GM18511 (cell line): ENCODE results near the gene EME2.

ENCODE experiments used
- ATAC-seq: cut with Tn5 transposase; IDR thresholded peaks from one replicate; pipeline ENCODE4 v1.9.1; 2021; ENCODE audit warnings: mild to moderate bottlenecking, moderate library complexity; ENCODE audit not compliant: unreplicated experiment

Gene EME2

DNA sequence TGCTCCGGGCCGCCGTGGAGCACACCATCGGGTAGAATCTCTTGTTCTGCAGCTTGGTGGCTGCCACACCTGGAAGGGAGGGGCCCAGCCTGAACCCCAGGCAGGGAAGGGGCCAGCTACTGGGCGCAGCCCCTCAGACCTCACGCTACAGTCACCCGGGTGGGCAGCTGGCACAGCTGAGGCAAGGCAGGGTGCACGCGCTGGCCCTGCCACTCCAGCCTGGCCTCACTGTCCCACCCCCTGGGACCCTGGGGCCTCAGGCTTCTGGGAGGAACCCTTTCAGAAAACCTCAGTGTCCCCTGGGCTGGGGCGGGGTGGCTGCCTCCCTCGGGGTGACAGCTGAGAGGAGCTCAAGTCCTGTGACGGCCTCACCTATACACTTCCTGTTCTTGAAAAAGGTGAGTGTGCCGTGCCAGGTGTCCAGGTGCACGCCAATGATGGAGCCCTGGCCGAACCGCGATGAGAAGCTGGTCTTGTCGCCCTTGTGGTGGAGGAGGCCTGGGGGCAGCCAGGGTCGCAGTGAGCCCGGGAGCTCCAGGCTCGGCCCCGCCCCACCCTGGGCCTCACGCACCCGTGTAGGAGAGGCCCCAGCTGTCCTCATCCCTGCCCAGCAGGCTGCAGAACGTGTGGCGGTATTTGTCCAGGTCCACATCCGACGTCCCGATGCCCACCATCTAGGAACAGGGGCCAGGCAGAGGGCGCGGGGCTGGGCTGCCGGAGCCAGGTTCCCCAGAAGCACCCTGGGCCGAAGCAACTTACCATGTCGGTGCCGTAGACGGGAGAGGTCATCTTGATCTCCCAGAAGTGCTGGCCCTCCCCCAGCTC is 5.0 kb downstream of the EME2 start:
- ATAC-seq = no peak

DNA sequence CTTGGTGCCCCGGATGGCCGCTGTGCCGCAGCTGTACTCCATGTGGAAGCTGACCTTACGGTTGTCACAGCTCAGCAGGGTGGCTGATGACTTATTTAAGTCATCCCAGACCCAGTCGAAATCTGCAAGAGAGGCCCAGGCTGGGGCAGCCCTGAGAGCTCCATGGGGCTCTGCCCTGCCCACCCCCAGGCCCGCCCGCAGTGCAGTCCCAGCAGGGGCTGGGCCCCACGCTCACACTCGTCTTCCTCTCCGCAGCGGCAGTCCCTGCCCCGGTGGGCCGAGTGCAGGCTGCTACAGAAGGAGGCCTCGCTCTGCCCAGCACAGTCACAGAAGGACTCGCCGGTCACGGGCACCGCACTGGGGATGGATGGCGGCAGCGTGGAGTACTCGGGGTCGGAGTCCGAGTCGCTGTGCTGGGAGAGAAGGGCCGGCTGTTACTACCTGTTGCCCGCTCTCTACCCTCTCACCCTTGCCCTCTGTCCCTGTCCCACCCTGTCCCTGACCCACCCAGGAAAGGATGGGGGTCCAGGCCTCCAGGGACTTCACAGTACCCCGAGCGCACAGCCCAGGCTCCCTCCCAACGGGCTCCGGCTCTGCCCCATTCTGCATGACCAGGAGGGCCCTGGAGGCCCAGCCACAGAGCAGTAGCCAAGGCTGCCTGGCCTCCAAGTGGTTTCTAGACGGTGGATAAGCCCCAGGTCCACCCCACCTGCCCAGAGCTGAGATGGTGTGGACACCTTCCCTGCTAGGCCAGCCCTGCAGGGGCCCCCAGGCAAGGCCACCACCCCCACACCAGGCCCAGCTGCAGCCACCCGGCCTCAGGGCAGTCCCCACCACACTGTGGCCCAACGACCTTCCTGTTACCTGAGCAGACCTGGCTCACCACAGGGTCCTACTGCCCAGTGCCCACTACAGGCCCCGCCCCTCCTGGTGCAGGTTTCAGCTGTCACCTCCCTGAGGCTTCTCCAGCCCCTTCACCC is 5.9 kb downstream of the EME2 start:
- no peak for ATAC-seq

DNA sequence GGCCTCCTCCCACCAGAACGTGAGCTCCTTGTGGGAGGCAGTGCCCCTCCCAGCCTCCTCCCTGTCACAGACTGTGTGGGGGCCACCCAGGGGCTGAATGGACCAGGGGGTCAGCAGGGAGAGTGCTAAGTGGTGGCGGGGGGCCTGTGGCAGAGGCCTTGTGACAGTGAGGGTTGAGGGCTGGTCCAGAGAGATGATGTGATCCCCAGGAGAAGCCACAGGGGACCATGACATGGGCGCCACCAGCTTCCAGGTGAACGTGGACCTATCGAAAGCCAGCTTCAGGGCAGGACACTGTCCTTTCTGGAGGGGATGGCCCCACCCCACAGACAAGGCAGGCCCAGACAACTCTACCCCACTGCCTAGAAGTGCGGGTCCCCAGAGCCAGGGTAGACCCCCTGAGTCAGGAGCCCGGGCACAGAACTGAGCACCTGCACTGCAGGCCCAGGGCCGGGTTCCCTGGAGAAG is 6.7 kb downstream of the EME2 start:
- no peak for ATAC-seq

DNA sequence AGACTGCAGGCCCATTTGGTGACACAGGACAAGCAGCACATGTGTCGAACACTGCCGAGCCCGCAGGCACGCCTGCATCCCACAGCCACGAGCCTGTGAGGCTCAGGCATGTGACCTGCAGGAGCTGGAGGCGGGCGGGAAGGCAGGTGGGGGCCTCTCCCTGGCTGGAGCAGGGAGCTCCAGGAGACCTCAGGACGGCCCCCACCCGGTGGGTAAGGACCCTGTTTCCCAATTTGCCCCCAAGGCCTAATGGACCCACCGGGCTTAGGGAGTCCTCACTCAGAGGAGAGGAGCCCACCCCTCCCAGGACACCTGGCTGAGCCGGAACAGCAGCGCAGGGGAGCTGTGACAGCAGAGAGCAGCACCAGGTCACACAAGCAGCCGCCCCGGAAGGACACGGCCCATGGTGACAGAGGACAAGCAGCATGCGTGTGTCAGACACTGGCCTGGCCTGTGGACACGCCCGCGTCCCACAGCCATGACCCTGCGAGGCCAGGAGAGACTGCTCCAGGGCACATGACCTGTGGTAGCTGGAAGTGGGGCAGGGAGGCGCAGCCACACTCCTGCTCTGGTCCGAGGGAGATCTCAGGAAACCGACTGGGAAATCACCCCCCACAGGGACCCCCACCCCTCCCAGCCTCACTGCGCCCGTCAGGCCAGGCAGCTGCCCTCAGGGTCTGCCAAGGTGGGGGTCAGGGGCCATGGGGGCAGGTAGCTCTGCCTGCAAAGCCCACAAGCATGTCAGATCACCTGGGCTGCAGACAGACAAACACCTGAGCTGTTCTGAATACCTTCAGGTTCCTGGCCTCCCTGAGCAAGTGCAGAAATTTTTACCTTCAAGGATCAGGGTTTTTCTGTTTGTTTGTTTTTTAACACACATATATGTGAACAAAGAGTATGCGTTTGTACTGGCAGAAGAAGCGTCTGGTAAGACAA is 7.4 kb downstream of the EME2 start:
- ATAC-seq = no peak

DNA sequence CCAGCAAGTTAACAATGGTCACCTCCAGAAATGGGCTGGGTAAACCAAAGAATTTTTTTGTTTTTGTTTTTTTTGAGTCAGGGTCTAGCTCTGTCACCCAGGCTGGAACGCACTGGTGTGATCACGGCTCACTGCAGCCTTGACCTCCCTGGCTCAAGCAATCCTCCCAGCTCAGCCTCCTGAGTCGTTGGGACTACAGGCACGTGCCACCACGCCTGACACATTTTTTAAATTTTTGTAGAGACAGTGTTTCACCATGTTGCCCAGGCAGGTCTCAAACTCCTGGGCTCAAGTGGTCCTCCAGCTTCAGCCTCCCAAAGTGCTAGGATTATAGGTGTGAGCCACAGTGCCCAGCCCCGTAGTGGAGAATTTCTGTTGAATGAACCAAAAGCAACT is 8.1 kb downstream of the EME2 start:
- no peak for ATAC-seq

DNA sequence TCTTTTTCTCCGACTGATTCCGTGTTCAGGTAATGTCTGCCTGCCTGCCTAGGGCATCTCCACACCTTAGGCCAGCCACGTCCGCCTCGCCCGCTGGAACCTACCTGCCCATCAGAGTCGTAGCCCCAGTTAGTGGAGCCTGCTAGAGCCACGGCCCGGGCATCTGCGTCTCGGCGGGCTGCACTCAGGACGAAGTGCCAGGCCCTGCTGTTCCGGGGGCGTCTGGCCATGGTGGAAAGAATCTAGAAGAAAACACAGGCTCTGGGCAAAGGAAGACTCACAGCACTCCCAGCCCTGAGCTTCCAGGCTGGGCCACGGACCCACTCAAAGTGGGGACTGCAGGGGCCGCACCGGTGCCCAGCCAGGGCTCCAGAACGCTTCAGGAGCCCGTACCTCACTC is 8.6 kb downstream of the EME2 start:
- ATAC-seq = no peak

DNA sequence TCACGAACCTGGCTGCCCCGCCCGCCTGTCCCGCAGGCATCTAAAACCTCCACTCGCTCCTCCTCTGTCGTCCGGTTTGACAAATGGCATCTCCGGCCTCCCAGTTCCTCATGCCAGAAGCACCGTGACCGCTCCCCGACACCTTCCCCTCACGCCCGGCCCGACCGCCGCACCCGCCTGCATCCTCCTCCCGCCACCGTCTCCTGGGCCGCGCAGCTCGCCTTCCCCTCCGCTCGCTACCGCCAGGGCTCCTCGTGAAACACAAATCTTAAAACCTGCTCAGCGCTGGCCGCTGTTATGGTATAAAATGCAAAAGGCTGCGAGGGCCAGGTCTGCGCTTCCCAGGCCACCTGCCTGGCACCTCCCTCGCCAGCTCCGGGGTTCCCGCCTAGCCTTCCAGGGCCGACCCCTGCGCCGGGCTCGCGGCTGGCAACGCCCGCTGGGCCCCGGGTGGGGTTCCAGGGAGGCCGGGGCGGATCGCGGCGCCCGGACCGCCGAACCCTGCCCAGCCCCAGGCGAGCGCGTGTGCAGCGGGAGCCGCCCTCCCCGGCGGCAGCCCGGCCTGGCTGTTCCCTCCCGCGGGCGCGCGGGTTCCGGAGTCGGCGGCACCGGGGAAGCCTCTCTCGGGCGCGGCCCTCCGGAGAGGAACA is 9.3 kb downstream of the EME2 start:
- peak; percentile 13 for ATAC-seq

DNA sequence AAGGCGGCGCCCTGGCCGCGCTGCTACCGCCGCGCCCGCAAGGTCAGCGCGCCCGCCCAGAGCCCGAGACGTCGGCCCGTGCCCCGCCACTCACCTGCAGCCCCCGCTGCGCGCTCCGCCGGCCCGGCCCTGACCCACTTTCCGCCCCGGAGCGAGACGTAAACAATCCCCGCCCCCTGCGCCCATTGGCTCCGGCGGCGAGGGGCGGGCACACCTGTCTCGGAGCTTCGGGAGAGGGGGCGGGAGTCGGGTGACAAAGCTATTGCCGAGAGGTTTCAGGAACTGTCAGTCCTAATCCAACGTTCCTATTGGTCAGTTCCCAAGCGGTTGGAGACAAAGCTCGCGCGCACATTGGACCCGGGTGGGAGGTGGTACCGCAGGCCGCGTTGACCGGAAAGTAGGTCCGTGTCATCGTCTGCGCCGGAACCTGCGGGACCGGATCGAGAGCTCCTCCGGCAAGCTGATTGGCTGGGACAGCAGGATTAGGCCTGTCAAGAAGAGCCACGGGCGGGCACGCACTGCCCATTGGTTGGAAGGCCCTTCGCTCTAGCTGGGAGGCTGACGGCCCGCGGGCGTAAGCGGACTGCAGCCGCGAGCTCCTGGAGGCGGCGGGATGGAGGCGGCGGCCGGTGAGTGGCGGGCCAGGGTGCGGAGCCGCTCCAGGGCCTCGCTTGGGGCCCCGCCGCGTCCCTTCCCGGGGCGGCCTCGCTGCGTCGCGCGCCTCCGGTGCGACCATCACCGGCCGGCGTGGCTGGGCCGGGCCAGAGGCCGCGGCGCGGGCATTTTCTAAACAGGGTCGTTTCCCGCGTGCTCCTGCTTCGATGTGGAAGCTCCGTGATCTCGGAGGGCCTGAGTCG is 10.0 kb downstream of the EME2 start, which contains the start of the genes NUBP2 and SPSB3:
Gene NUBP2, plus strand, starts transcription at position 553 of the 857 bp plus-strand sequence. Its CDS starts 61 bp downstream, at position 614.
Gene SPSB3, minus strand, starts transcription at position 164 of the 857 bp plus-strand sequence. CDS start 1,088 bp downstream, outside the sequence.
- ATAC-seq = peak; percentile 90

DNA sequence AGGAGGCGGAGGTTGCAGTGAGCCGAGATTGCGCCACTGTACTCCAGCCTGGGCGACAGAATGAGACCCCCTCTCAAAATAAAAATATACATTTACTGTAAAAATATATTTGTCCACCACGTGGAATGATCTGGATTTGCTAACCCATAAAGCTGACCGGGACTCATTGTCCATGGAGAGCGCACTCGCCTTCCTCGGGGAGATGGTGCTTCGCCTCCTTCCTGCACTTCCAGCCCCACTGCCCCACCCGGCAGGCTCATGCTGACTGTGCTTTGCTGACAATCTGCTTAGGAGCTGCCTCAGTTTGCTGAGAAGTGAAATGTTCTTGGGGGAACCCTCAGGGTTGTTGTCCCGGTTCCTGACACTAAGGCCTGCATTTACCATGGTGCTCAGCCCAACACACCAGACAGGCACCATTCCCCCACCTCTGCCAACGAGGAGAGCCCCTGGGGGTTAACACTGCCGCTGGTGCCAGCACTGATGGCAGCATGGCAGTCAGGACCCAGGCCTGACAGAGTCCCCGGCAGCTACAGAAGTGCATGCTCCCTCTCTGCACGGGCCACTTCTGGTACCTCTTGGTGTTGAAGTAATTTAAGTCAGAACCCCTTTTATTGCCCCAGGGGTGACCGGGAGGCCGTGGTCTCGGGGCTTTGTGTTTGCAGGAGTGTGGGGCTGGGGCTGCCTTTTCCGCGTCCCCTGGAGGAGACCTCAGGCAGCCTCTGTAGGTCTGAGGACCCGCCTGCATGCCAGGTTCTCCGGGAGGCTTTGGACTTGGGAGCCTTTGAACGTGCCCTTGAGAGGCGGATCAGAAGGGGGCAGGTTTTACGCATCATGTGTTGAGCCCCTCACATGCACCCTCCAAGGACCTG is 12.6 kb downstream of the EME2 start:
- ATAC-seq = no peak

DNA sequence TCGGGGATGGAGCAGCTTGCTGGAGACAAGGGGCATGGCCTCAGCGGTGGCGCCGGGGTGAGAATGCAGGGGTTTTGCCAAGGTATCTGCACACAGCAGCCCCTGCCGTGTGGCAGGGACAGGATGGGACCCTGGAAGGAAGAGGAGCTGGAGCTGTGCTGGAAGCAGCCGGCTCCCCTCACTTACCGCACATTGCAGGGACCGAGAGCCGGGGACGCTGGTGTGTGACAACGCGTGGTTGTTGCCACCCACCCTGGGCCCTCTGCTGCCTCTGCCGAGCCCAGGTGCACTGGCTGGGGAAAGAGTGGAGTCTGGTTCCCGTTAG is 13.2 kb downstream of the EME2 start:
- ATAC-seq = no peak

DNA sequence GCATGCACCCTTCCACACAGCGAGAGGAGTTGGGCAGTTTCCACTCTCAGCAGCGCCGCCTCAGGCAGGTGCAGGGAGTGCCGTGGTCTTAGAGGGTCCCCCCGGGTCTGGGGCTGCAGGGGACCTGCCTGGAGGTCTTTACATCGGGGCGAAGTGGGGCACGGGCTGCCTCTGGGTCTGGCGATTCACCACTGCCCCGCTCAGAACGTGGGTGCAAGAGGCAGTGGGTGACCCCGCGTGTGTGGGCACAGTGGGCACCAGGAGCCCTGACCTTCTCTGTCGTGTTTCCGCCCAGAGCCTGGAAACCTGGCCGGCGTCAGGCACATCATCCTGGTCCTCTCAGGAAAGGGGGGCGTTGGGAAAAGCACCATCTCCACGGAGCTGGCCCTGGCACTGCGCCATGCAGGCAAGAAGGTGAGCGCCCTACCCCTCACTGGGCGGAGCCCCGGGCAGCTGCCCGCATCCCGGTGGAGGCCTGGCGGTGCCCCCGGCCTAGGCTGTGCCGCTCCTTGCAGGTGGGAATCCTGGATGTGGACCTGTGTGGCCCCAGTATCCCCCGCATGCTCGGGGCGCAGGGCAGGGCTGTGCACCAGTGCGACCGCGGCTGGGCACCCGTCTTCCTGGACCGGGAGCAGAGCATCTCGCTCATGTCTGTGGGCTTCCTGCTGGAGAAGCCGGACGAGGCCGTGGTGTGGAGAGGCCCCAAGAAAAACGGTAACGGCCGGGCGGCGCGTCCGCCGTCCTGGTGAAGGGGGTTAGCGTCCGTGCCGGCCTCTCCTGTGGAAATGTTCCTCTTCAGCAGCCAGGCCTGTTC is 13.8 kb downstream of the EME2 start:
- no peak for ATAC-seq

DNA sequence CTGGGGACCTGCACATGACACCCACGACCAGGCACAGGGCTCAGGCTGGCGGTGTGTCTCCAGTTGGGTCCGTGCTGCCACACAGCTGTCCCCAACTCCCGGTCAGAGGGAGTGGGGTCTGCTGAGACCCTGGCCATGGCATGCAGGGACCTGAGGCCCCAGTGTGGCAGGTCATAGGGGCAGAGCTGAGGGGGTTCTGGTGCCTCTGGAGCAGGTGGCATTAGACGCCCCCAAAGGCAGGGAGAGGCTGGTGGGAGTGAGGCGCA is 14.4 kb downstream of the EME2 start:
- ATAC-seq = no peak

DNA sequence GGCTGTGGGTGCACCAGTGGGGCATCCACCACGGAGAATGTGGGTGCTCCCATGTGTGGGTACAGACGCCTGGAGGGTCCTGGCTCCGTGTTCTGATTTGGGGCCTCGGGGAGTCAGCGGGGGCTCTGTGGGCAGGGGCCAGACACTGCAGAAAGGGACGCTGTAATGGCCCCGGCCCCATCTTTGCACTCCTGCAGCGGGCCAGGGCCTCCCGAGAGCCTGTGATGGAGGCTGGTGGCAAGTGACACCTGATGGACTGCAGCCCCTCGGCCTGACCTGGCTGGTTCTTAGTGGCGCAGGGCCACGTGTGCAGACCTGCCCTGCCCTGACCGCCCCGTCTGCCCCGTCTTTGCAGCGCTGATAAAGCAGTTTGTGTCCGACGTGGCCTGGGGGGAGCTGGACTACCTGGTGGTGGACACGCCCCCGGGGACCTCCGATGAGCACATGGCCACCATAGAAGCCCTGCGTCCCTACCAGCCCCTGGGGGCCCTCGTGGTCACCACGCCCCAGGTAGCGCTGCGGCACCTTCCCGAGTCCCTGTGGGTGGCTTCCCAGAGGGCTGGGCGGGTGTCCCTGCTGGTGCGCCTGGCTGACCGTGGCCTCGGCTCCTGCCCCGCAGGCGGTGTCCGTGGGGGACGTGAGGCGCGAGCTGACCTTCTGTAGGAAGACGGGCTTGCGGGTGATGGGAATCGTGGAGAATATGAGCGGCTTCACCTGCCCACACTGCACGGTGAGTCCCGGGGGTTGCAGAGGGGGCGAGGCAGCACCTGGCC is 14.9 kb downstream of the EME2 start:
- ATAC-seq = no peak

DNA sequence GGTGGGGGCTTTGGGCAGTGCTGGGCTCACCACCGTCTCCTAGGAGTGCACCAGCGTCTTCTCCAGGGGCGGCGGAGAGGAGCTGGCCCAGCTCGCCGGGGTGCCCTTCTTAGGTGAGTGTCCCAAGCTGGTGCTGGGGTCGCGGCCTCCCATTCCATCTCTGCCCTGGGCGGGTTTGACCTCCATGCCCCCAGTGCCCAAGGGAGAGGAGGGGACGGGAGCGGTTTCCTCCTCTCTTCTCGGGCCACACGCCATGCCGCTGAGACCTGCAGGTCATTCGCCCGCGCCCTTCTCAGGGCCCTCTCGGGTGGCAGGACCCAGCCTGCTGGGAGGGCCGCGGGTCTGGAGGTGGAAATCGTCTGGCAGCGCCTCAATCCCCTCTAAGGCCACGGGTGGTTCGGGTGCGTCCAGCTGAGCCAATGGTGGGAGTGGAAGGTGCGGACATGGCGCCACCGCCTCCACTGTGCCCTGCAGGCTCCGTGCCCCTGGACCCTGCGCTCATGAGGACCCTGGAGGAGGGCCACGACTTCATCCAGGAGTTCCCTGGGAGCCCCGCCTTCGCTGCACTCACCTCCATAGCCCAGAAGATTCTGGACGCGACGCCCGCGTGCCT is 15.6 kb downstream of the EME2 start:
- ATAC-seq = no peak

DNA sequence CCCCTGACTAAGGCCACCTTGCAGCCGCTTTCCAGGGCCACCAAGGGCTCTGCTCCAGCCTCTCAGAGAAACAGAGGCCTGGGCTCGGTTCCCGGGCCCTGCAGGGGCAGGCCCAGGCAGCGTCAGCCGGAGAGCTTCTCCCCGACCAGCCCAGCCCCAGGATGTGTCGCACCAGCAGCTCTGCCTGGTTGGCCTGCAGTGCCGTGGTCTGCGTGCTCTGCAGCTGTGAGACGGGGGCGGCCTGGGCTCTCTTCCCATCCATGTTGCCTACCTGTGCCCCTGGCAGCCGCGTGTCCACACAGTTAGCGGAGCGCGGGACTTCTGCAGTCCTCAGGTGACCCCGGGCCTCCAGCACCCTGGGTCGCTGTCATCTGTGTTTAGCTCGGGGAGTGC is 16.1 kb downstream of the EME2 start:
- ATAC-seq = no peak

DNA sequence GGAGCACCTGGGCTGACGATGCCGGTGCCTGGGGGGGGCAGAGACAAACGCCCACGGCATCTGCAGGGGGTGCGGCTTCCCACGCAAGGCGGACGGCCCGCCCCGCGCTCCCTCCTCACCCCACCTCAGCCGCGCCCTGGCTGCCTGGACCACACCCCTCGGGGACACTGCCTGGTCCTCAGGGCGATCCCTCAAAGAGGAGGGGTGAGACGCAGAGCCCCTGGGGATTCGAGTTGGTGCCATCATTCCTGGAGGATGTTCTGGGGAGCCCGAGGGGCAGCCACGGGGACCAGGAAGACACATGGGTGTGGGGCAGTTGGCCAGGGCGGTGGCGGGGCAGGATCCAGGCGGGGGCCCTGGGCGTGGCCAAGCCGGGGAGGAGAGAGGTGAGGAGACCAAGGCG is 17.0 kb downstream of the EME2 start:
- no peak for ATAC-seq

DNA sequence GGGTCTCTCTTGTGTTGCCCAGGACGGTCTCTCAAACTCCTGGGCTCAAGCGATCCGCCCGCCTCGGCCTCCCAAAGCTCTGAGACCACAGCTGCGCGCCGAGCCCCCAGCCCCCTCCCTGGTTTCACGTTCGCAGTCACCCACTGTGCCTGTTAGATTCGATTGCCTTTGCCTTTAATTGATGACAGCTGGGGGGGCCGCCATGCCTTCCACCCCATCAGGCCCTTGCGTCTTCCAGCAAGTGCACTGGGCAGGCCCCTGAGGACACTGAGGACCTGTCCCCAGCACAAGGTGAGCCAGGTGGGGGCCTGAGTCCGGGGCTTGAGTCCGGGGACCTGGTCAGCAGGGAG is 17.6 kb downstream of the EME2 start:
- no peak for ATAC-seq
